MCF 10A (cell line): Measurements from ENCODE around the gene TMEM218. TPM values are rescaled to one million over a fixed set of nuclear protein-coding genes. Genes with fewer than 3 reads are reported as not detected.

ENCODE experiments used
- BruUV-seq: library from RNA; stranded (reverse); fragments of 400-500 nt; replicated peaks from 2 replicates; lab custom pipeline; 2021; lab: Mats Ljungman, UMichigan
- CTCF ChIA-PET: fragments of 300-600 bp; sonication (Branson Sonifier 250); formaldehyde crosslinking; extraction: SDS; loops from one replicate; lab custom pipeline; 2021; ENCODE audit warnings: antibody characterized with exemption, inconsistent platforms; lab: Yijun Ruan, JAX
- POLR2A ChIA-PET: fragments of 300-600, 350-650 bp; sonication (Branson Sonifier 250); formaldehyde crosslinking; extraction: SDS; loops from one replicate; lab custom pipeline; 2020; ENCODE audit warnings: antibody characterized with exemption, inconsistent platforms; lab: Yijun Ruan, JAX
- DNase-seq: peaks from one replicate; pipeline ENCODE4 v3.0.0-alpha.2; 2018; ENCODE audit not compliant: unreplicated experiment
- H3K27ac Mint-ChIP-seq: one replicate; pipeline ENCODE4 v1.8.0; 2022; ENCODE audit warnings: mild to moderate bottlenecking, low read depth, mixed read lengths; ENCODE audit not compliant: unreplicated experiment
- H3K27me3 Mint-ChIP-seq: one replicate; pipeline ENCODE4 v1.8.0; 2022; ENCODE audit warnings: mixed read lengths; ENCODE audit not compliant: insufficient read depth, unreplicated experiment
- H3K36me3 Mint-ChIP-seq: one replicate; pipeline ENCODE4 v1.8.0; 2022; ENCODE audit warnings: mild to moderate bottlenecking, moderate library complexity, mixed read lengths; ENCODE audit not compliant: insufficient read depth, unreplicated experiment
- H3K4me1 Mint-ChIP-seq: one replicate; pipeline ENCODE4 v1.8.0; 2022; ENCODE audit warnings: mixed read lengths; ENCODE audit not compliant: insufficient read depth, unreplicated experiment
- H3K4me3 Mint-ChIP-seq: one replicate; pipeline ENCODE4 v1.8.0; 2022; ENCODE audit warnings: mild to moderate bottlenecking, moderate library complexity, mixed read lengths; ENCODE audit not compliant: unreplicated experiment
- H3K9me3 Mint-ChIP-seq: one replicate; pipeline ENCODE4 v1.8.0; 2022; ENCODE audit warnings: mixed read lengths; ENCODE audit not compliant: unreplicated experiment
- CTCF ChIP-seq: fragments of 200-600 bp; IDR thresholded peaks from one replicate; pipeline ENCODE4 v1.8.0; 2022; ENCODE audit warnings: antibody characterized with exemption, mild to moderate bottlenecking; ENCODE audit not compliant: unreplicated experiment
- intact Hi-C: fragments of 100-400 bp; cut with micrococcal nuclease; formaldehyde crosslinking; loops from 2 replicates; pipeline ENCODE4 v1.14.1; 2022
- total RNA-seq: library from RNA; stranded (reverse); gene quantifications from 2 replicates; pipeline ENCODE4 v1.2.3, GENCODE V29; 2022

The TMEM218 gene
- total RNA-seq, 1 experiment from 2014 or later: 21.1 TPM

GRCh38 chr11:125105926-125106325 lies 5.5 kb downstream of the TMEM218 start:
- Mint-ChIP-seq H3K9me3 (no peaks in the 10 kb centered on the region), H3K27me3 (no peaks in the 10 kb centered on the region), H3K4me1 (peaks cover 13% of the 10 kb centered on the region), H3K4me3 (no peak overlapping the region), H3K36me3 (peaks cover 9% of the 10 kb centered on the region), H3K27ac (no peak overlapping the region)
- intact Hi-C loops: no loop called here
- BruUV-seq: no TSS peak
- CTCF ChIA-PET: interaction anchor here (0.7 to 1.8 kb wide), 4 partner anchors 14 to 1845 kb away, joined by 3 to 9 read pairs (median 6); no protein-coding TSS in a partner anchor
- POLR2A ChIA-PET: interaction anchor here (0.7 to 1.7 kb wide), 4 partner anchors 11 to 435 kb away, joined by 4 to 8 read pairs (median 6); no protein-coding TSS in a partner anchor
- no peak for TF ChIP-seq CTCF
- DNase-seq: no peak

GRCh38 chr11:125102510-125102909 lies 8.9 kb downstream of the TMEM218 start:
- BruUV-seq: no TSS peak
- H3K36me3 Mint-ChIP-seq: peaks cover 24% of the 10 kb centered on the region
- intact Hi-C loops: no loop called here
- H3K4me3 Mint-ChIP-seq: no peak overlapping the region
- no peak for TF ChIP-seq CTCF
- H3K4me1 Mint-ChIP-seq: peaks cover 11% of the 10 kb centered on the region
- no peak overlapping the region for H3K27ac Mint-ChIP-seq
- CTCF ChIA-PET: interaction anchor here (1.0 to 1.6 kb wide), 3 partner anchors 9 to 38 kb away, joined by 4 to 9 read pairs (median 5); partner anchors contain the start of gene TMEM218
- no peak for DNase-seq
- H3K27me3 Mint-ChIP-seq: no peaks in the 10 kb centered on the region
- POLR2A ChIA-PET: interaction anchor here (0.9 to 1.1 kb wide), 2 partner anchors 9 to 11 kb away, joined by 3 to 4 read pairs; partner anchors contain the start of gene TMEM218
- no peaks in the 10 kb centered on the region for H3K9me3 Mint-ChIP-seq

GRCh38 chr11:125102025-125102424 lies 9.4 kb downstream of the TMEM218 start:
- Mint-ChIP-seq H3K4me1 (peaks cover 11% of the 10 kb centered on the region), H3K9me3 (no peaks in the 10 kb centered on the region), H3K27me3 (no peaks in the 10 kb centered on the region), H3K27ac (no peak overlapping the region), H3K4me3 (no peak overlapping the region), H3K36me3 (peaks cover 29% of the 10 kb centered on the region)
- CTCF ChIA-PET: interaction anchor here (1.0 to 1.1 kb wide), 2 partner anchors 9 to 38 kb away, joined by 4 to 5 read pairs; partner anchors contain the start of gene TMEM218
- no TSS peak for BruUV-seq
- intact Hi-C loops: no loop called here
- POLR2A ChIA-PET: interaction anchor here (1.1 kb wide), 1 partner anchor 10 kb away, joined by 4 read pairs; no protein-coding TSS in a partner anchor
- TF ChIP-seq CTCF: no peak
- DNase-seq: no peak

- DNase-seq: no peak
- Mint-ChIP-seq H3K9me3 (no peaks in the 10 kb centered on the region), H3K4me1 (peaks cover 11% of the 10 kb centered on the region), H3K27me3 (no peaks in the 10 kb centered on the region), H3K27ac (no peak overlapping the region), H3K36me3 (peaks cover 29% of the 10 kb centered on the region), H3K4me3 (no peak overlapping the region)
- TF ChIP-seq CTCF: no peak
- CTCF ChIA-PET: interaction anchor here (1.0 kb wide), 1 partner anchor 10 kb away, joined by 4 read pairs; the partner anchor contains the start of gene TMEM218
- POLR2A ChIA-PET: no interaction called here
- BruUV-seq: no TSS peak
- intact Hi-C loops: no loop called here
Observed at GRCh38 chr11:125101596-125101995, 9.8 kb downstream of the TMEM218 start.
